ENCODE measurements around the gene KRT73. TPM values are rescaled to one million over a fixed set of nuclear protein-coding genes. Genes with fewer than 3 reads are reported as not detected.

The KRT73 gene
- total RNA-seq, 1 donor from 2014 or later = not detected

DNA sequence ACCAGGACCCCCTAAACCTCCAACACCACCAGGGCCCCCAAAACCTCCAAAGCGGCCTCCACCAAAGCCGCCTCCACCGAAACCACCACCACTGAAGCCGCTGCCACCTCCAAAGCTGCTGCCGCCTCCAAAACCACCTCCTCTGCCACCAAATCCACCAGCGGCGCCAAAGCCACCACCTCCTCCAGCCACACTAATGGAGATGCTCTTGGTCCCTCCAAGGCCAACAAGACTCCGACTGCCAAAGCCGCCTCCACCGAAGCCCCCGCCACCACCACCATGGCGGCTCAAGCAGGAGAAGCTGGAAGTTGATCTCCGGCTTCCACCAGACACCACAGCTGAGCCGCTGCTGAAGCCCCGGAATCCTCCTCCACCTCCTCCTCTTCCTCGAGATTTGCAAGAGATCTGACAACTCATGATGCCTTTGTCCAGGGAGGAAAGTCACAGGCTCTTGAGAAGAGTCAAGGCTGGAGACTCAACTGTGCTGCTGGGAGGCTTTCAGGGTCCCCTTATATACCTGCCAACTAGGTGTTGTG, 33.4 kb upstream of the KRT73 start, which contains the start of gene KRT2:
Gene KRT2, minus strand, starts transcription at position 486 of the 536 bp plus-strand sequence. Its CDS starts 69 bp downstream, at position 417.
- no peak for DNase-seq (ENCODE audit: low spot score in 2 of 2, unreplicated experiment in 2 of 2)
- H3K9me3 Mint-ChIP-seq = peaks cover 6% of the 10 kb centered on the region
- no peaks in the 10 kb centered on the region for H3K36me3 Mint-ChIP-seq
- no peak for TF ChIP-seq CTCF (IDR thresholded peaks at IDR 0.05; ENCODE audit: unreplicated experiment)
- peaks cover 4% of the 10 kb centered on the region for H3K4me1 Mint-ChIP-seq
- no peak within 1 kb of the TSS for H3K27ac Mint-ChIP-seq
- H3K4me3 Mint-ChIP-seq = no peak within 1 kb of the TSS
- peaks cover 79% of the 10 kb centered on the region for H3K27me3 Mint-ChIP-seq (ENCODE audit: low read depth)

GRCh38 chr12:52650520-52651081, 32.2 kb upstream of the KRT73 start:
- no peak for TF ChIP-seq CTCF (IDR thresholded peaks at IDR 0.05; ENCODE audit: unreplicated experiment)
- Mint-ChIP-seq H3K9me3 (peaks cover 6% of the 10 kb centered on the region), H3K36me3 (no peaks in the 10 kb centered on the region), H3K4me3 (no peak overlapping the region), H3K27ac (no peak overlapping the region), H3K27me3 (ENCODE audit: low read depth) (peaks cover 81% of the 10 kb centered on the region), H3K4me1 (peaks cover 2% of the 10 kb centered on the region)
- DNase-seq (ENCODE audit: low spot score in 2 of 2, unreplicated experiment in 2 of 2) = no peak

- H3K4me1 Mint-ChIP-seq = no peaks in the 10 kb centered on the region
- no peak overlapping the region for H3K4me3 Mint-ChIP-seq
- H3K27ac Mint-ChIP-seq = no peak overlapping the region
- peaks cover 6% of the 10 kb centered on the region for H3K9me3 Mint-ChIP-seq
- H3K27me3 Mint-ChIP-seq (ENCODE audit: low read depth) = peaks cover 81% of the 10 kb centered on the region
- no peak for DNase-seq (ENCODE audit: low spot score in 2 of 2, unreplicated experiment in 2 of 2)
- TF ChIP-seq CTCF (IDR thresholded peaks at IDR 0.05; ENCODE audit: unreplicated experiment) = no peak
- no peaks in the 10 kb centered on the region for H3K36me3 Mint-ChIP-seq
Measured at GRCh38 chr12:52649066-52649465, 30.7 kb upstream of the KRT73 start.

- no peak for TF ChIP-seq CTCF (IDR thresholded peaks at IDR 0.05; ENCODE audit: unreplicated experiment)
- no peak overlapping the region for H3K27ac Mint-ChIP-seq
- H3K36me3 Mint-ChIP-seq = no peaks in the 10 kb centered on the region
- no peaks in the 10 kb centered on the region for H3K4me1 Mint-ChIP-seq
- peaks cover 6% of the 10 kb centered on the region for H3K9me3 Mint-ChIP-seq
- H3K4me3 Mint-ChIP-seq = no peak overlapping the region
- H3K27me3 Mint-ChIP-seq (ENCODE audit: low read depth) = peaks cover 78% of the 10 kb centered on the region
- DNase-seq (ENCODE audit: low spot score in 2 of 2, unreplicated experiment in 2 of 2) = no peak
Measured at GRCh38 chr12:52648012-52648550, 29.7 kb upstream of the KRT73 start.

- Mint-ChIP-seq H3K27me3 (ENCODE audit: low read depth) (peaks cover 76% of the 10 kb centered on the region), H3K9me3 (peaks cover 4% of the 10 kb centered on the region)
Measured at GRCh38 chr12:52647601-52648000, 29.2 kb upstream of the KRT73 start.

More at GRCh38 chr12:52647601-52648000, 29.2 kb upstream of the KRT73 start:
- Mint-ChIP-seq H3K27ac (no peak overlapping the region), H3K4me1 (no peaks in the 10 kb centered on the region), H3K4me3 (no peak overlapping the region), H3K36me3 (no peaks in the 10 kb centered on the region)
- no peak for TF ChIP-seq CTCF (IDR thresholded peaks at IDR 0.05; ENCODE audit: unreplicated experiment)
- no peak for DNase-seq (ENCODE audit: low spot score in 2 of 2, unreplicated experiment in 2 of 2)

Measured in mesothelial cell of epicardium (in vitro differentiated cells).